ENCODE results near the gene PBRM1. TPM values are rescaled to one million over a fixed set of nuclear protein-coding genes. Genes with fewer than 3 reads are reported as not detected.
"Not testable (repeated sequence)": the region's sequence is repeated elsewhere in the genome, so short reads cannot be mapped to it uniquely, and the experiment has no call there.

PBRM1 gene
- total RNA-seq, 1 donor from 2014 or later: 41.6 TPM

GRCh38 chr3:52536369-52537164 is 149.1 kb downstream of the PBRM1 start, which contains the start of gene UQCC5:
Gene UQCC5 (plus strand): TSS chr3:52536605. CDS start chr3:52536756, 151 bp downstream.
- peak; percentile 94 for ATAC-seq

GRCh38 chr3:52536112-52536368 is 149.7 kb downstream of the PBRM1 start:
- no peak for ATAC-seq

DNA sequence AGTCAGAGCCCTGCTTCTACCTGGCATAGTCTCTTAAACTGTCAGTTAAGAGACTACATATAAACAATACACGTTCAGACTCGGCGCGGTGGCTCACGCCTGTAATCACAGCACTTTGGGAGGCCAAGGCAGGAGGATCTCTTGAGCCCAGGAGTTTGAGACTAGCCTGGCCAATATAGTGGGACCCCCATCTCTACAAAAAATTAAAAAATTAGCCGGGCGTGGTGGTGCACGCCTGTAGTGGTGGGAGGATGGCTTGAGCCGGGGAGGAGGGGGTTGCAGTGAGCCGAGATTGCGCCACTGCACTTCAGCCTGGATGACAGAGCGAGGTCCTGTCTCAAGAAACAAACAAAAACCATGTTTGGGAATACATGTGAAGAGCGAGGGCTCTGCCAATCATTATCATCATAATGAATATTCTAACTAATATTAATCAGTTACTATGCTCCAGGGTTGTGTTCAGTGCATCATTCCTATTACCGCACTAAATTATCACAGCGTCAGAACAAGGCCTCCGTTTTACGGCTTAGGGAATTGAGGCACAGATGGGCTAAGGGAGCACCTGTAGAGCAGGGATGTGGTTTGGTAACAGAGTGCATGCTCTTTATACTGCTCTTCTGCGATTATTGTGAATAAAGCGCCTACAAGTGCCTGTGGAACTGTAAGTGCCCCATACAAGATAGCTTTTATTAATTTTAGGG is 150.2 kb downstream of the PBRM1 start:
- ATAC-seq: no peak

- ATAC-seq: peak; percentile 20
These were observed 151.2 kb downstream of the PBRM1 start for GRCh38 chr3:52534281-52535183.

DNA sequence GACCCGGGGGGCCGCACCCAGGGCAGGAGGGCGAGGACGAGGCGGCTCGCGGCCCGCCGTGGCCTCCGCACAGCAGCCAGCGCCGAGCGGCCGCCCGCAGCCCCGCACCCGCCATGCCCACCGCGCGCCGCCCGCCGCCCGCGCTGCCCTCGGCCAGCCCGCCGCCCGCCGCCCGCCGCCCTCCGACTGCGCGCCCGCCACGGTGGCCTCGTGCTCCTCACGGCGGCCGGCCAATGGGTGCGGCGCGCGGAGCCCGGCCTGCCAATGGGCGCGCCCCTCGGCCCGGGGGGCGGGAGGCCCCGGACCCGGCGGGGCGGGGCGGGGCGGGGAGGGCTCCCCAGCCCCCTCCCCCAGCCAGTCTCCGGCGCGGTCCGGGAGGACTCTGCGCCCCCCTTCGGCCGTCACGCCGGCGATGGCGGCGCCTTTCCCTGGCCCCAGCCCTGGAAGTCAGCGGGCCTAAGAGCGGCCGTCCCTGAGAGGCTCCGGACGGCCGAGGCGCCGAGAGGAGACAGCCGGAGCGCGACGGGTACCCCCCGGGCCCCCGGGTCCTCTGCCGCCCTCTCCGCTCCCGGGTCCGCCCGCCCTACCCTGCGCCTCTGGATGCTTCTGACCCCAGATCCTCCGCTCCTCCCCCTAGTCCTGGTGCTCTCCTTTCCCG is 152.0 kb downstream of the PBRM1 start, which contains the start of gene NT5DC2:
Gene NT5DC2, minus strand, starts transcription at position 235 of the 658 bp plus-strand sequence. Its CDS starts 120 bp downstream, at position 115.
- ATAC-seq: peak; percentile 24

DNA sequence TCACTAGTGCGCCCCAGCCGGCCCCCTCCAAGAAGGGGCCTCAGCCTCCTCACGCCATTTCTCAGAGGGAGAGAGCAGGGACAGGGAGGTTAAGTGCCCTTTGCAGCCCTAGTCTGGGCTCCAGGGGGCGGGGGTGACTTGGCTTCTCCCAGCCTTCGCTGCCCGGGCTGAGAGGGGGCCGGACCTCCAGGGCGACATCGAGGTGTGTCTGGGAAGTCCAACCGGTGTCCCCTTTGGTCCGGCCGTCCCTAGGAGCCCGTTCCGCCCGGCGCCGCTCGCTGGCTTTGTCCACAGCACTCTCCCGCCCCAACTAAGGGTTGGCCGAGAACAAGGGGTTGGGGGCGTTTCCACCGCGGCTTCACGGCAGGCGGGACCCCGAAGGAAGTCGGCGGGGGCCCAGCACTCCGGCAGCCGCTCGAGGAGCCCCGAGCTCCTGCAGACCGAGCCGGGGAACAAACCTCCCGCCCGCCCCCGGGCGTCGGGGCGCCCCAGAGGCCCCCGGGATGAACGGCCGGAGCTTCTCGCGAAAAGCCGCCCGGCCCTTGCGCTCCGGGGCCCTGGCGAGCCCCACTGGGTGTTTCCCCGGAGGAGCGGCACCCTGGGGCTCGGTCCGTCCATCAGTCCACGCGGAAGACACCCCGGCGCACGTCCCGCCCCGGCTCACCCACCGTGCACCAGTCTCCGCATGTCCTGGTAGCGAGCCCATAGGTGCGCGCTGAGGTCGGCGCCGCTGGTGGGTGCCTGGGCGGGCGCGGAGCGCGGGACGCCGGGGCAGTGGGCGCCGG is 152.7 kb downstream of the PBRM1 start:
- ATAC-seq: no peak

DNA sequence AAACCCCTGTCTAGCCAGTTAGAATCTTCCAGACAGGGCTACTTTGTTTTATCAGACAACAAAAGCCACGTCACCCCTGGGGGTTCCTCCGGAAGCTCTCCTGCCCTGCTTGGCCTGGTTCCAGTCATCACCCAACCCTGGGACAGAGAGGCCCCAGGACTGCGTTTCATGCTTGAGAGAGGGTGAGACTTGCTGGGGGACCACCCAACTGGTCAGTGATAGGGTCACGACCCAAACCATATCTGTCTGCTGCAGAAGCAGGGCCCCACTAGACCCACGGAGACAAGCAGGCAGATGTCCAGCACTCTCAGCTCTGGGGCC is 153.2 kb downstream of the PBRM1 start:
- no peak for ATAC-seq

DNA sequence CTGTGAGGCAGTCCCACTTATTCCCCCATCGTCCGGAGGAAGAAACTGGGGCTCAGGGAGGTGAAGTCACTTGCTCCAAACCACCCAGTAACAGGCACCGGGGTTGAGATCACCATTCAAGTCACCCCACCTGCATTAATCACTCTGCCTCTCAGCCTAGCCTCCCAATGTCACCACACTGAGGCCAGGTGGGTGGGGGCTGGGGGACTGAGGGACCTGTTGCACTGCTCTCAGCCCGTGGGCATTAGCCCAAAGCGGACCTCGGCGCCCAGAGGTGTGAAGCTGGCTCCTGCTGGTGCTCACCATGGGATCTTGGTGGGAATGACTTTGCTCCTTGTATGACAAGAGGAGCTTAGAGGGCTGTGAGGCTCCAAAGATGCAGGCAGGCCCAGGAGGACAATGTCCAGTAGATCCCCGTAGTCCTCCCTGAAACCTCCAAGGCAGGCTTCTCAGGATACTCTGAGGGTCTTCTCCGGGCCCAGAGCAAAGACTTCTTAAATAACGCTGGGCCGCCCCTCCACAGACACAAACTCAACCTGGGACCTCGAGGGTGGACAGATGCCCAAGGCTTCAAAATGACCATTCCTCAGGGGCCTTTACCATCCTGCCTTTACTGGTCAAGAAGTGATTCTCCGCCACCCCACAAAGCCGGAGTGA is 153.7 kb downstream of the PBRM1 start:
- no peak for ATAC-seq

- peak; percentile 2 for ATAC-seq
These were observed 154.5 kb downstream of the PBRM1 start for GRCh38 chr3:52530918-52531826.

GRCh38 chr3:52529376-52530333 is 156.1 kb downstream of the PBRM1 start:
- no peak for ATAC-seq

DNA sequence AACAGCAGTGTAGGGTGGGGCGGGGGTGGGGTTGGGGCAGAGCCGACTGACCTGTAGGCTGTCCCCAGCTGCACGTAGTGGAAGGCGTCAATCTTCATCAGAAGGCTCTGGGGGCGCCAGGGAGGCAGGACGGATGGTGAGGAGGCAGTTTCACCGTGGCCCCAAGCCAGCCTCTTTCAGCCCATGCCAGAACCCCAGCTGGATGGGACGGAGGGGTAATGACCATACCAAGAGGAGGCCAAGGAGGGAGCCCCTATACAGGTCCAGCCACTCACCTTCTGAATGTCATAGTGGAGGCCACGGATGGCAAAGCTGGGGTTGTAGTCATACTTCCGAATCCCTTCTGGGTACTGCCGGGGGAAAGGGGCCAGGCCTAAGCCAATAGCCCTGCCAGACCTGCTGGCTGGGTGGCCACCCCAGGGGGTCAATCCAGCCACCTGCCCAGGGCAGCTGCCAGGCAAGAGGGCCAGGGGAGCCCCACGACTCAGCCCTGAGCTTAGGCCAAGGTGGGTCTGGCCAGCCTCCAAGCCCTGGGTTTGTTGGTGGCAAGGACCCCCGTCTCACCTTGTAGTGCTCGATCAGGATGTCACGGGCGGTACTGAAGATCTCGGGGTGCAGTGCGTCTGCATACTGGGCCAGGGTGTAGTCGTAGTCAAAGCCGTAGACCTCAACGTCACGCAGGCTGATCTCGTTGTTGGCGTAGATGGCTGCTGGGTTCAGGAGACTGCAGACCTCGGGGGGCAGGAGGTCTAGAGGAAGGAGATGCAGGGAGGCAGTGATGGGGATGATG is 156.9 kb downstream of the PBRM1 start:
- ATAC-seq: no peak

DNA sequence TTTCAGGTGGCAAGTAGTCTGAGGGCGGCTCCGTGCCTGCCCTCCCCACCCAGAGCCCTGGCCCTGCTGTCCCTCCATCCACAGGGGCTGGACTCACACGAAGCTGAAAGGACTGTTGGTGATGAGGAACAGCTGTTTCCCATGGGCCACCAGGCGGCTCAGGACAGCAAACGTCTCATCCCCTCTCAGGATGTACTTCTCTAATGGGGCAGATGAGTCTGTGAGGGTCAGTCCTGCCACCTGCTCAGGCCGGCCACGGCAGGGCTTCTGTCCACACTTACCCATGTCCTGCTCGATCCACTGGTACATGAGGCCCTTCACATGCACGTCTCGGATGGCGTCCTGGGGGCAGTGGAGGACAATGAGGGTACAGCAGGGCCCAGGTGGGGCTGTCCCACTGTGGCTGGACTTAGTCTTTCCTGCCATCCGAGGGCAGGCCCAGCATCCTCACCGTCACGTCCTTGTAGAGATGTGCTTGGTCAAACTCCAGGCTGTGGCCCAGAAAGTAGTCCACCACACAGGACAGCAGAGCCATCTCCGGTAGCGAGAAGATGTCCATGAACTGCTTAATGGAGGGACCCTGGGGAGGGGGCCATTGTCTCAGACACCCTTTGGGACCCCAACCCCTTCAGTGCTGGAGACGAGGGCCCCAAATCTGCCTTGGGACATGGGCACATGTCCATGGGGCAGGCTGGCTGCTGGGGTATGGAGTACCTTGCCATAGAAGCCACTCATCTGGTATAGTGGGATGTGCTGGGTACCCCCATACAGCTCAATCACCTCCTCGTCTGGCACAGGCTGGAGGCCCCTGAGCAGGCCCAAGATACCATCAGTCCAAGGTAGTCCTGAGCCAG is 157.8 kb downstream of the PBRM1 start:
- ATAC-seq: no peak

DNA sequence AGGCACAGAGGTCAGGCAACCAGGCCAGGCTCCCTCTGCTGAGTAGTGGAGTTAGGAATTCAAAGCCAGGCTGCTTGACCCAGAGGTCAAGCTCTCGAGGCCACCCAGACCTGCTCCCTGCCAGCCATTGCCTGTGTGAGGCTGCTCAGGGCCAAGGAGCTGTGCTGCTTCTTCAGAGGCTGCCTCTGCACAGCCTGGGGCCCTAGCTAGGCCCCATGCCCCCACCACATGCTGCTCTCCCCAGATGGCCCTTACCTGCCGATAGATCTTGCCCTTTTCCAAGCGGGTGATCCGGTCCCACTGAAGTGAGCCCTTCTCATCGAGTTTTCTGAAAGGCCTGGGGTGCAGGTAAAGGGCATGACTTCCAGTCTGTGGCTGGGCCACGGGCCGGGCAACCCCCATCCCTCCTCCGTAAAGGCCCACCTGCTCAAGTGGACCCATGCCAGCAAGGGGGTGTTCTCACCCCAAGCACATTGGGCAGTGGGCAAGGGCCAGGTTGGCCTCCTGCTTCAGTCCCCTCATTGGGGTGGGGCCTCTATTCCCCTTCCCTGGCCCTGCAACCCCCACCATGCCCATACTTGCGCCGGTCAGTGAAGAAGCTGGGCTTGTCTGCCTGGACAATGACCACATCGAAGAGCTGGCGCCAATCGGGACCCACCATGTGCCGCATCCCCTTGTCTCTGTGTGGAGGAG is 158.5 kb downstream of the PBRM1 start:
- ATAC-seq: no peak

DNA sequence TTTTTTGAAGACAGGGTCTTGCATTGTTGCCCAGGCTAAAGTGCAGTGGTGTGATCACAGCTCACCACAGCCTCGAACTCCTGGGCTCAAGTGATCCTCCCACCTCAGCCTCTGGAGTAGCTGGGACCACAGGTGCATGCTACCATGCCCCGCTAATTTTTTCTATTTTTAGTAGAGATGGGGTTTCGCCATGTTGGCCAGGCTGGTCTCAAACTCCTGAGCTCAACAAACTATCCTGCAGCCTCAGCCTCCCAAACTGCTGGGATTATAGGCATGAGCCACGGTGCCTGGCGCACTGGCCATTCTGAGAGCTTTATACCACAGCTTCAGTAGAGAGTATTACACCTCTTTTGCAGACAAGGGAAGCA is 159.1 kb downstream of the PBRM1 start:
- ATAC-seq: not testable (repeated sequence)

- ATAC-seq: peak; percentile 50
These were observed 159.8 kb downstream of the PBRM1 start for GRCh38 chr3:52525680-52526561.

All from esophagus mucosa (tissue), 1 donor.